A549 (cell line): Measurements from ENCODE around the gene TMEM117.

Experiments
- FOSL2 ChIP-seq, 2 experiments: fragments of 450-650 bp in 1 of 2; fragments of >200 bp in 1 of 2; sonication (Bioruptor Twin) in 1 of 2; formaldehyde crosslinking; IDR thresholded peaks; 2 replicates each; pipeline versions ENCODE4 v1.5.0 to v1.6.1; 2016 to 2020; ENCODE audit warnings: mild to moderate bottlenecking in 1 of 2, moderate library complexity in 1 of 2
- JUNB ChIP-seq: fragments of >200 bp; sonication (Bioruptor Twin); formaldehyde crosslinking; IDR thresholded peaks from 2 replicates; pipeline ENCODE4 v1.6.1; 2016
- POLR2A ChIP-seq: IDR thresholded peaks from 2 replicates; pipeline ENCODE4 v1.6.1; 2012; ENCODE audit warnings: mild to moderate bottlenecking, low read length
- ZNF302 ChIP-seq: fragments of 250-450 bp; sonication (Bioruptor Pico); IDR thresholded peaks from 2 replicates; pipeline ENCODE4 v1.9.0; 2021; ENCODE audit warnings: inconsistent platforms, mild to moderate bottlenecking, moderate library complexity
- TF ChIP-seq, protein P1 (sequence below): fragments of >200 bp; sonication (Bioruptor Twin); formaldehyde crosslinking; IDR thresholded peaks from 3 replicates; pipeline ENCODE4 v1.5.1; 2016
- TF ChIP-seq, protein P2 (sequence below): fragments of 450-650 bp; IDR thresholded peaks from 2 replicates; pipeline ENCODE4 v1.6.1; 2014; ENCODE audit warnings: antibody characterized with exemption
- TF ChIP-seq, protein P3 (sequence below): fragments of >200 bp; sonication (Bioruptor Twin); formaldehyde crosslinking; IDR thresholded peaks from 3 replicates; pipeline ENCODE4 v1.6.1; 2016

GRCh38 chr12:44247588-44247987 is 411.7 kb downstream of the TMEM117 start:
- TF ChIP-seq JUNB (no peak), POLR2A (no peak), ZNF302 (no peak), FOSL2 (IDR thresholded peaks at IDR 0.05) (no peak), FOSL2 (CRISPR knock-in tag; IDR thresholded peaks at IDR 0.05) (no peak)
- TF ChIP-seq, protein P1, sequence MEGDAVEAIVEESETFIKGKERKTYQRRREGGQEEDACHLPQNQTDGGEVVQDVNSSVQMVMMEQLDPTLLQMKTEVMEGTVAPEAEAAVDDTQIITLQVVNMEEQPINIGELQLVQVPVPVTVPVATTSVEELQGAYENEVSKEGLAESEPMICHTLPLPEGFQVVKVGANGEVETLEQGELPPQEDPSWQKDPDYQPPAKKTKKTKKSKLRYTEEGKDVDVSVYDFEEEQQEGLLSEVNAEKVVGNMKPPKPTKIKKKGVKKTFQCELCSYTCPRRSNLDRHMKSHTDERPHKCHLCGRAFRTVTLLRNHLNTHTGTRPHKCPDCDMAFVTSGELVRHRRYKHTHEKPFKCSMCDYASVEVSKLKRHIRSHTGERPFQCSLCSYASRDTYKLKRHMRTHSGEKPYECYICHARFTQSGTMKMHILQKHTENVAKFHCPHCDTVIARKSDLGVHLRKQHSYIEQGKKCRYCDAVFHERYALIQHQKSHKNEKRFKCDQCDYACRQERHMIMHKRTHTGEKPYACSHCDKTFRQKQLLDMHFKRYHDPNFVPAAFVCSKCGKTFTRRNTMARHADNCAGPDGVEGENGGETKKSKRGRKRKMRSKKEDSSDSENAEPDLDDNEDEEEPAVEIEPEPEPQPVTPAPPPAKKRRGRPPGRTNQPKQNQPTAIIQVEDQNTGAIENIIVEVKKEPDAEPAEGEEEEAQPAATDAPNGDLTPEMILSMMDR = no peak
- TF ChIP-seq, protein P2, sequence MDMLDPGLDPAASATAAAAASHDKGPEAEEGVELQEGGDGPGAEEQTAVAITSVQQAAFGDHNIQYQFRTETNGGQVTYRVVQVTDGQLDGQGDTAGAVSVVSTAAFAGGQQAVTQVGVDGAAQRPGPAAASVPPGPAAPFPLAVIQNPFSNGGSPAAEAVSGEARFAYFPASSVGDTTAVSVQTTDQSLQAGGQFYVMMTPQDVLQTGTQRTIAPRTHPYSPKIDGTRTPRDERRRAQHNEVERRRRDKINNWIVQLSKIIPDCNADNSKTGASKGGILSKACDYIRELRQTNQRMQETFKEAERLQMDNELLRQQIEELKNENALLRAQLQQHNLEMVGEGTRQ = no peak
- TF ChIP-seq, protein P3, sequence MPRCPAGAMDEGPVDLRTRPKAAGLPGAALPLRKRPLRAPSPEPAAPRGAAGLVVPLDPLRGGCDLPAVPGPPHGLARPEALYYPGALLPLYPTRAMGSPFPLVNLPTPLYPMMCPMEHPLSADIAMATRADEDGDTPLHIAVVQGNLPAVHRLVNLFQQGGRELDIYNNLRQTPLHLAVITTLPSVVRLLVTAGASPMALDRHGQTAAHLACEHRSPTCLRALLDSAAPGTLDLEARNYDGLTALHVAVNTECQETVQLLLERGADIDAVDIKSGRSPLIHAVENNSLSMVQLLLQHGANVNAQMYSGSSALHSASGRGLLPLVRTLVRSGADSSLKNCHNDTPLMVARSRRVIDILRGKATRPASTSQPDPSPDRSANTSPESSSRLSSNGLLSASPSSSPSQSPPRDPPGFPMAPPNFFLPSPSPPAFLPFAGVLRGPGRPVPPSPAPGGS = no peak
